DND-41 (cell line): ENCODE data around the gene ZNF823.
A peak's percentile ranks its signal among the peaks of the same experiment; 100 is the strongest.

Experiments used
- ATAC-seq: fragments of 200-7000 bp; cut with Tn5 transposase; 3 replicates; pipeline ENCODE4 v1.9.1; 2021; ENCODE audit warnings: low read depth; ENCODE audit not compliant: insufficient read depth
- DNase-seq: peaks from one replicate; pipeline ENCODE4 v3.0.0-alpha.2; 2020
- H2AFZ ChIP-seq: 2 replicates; pipeline ENCODE4 v1.6.0; 2012; ENCODE audit warnings: low read depth, low read length
- H3K27ac ChIP-seq: 2 replicates; pipeline ENCODE4 v1.5.1; 2012; ENCODE audit warnings: low read length, inconsistent platforms
- H3K27me3 ChIP-seq: fragments of 200-600 bp; sonication (generic); 2 replicates; pipeline ENCODE4 v1.6.0; 2012; ENCODE audit warnings: low read length, mild to moderate bottlenecking, inconsistent platforms; ENCODE audit not compliant: insufficient read depth, poor library complexity
- H3K36me3 ChIP-seq: 2 replicates; pipeline ENCODE4 v1.5.1; 2012; ENCODE audit warnings: low read length, inconsistent platforms; ENCODE audit not compliant: insufficient read depth
- H3K4me1 ChIP-seq: 2 replicates; pipeline ENCODE4 v1.5.1; 2012; ENCODE audit warnings: mild to moderate bottlenecking, low read length; ENCODE audit not compliant: insufficient read depth
- H3K4me2 ChIP-seq: 2 replicates; pipeline ENCODE4 v1.6.0; 2012; ENCODE audit warnings: mild to moderate bottlenecking, moderate library complexity, low read length, inconsistent platforms; ENCODE audit not compliant: insufficient read depth
- H3K4me3 ChIP-seq, 2 experiments: fragments of 200-600 bp in 1 of 2; shearing (Covaris generic) in 1 of 2; 2 replicates each; pipeline ENCODE4 v1.5.1; 2012 to 2016; ENCODE audit warnings: inconsistent platforms in 2 of 2, low read length in 2 of 2, mild to moderate bottlenecking in 2 of 2, low read depth in 1 of 2, moderate library complexity in 1 of 2
- H3K79me2 ChIP-seq: 2 replicates; pipeline ENCODE4 v1.6.0; 2012; ENCODE audit warnings: low read length, inconsistent platforms; ENCODE audit not compliant: insufficient read depth
- H3K9ac ChIP-seq: 2 replicates; pipeline ENCODE4 v1.6.0; 2012; ENCODE audit warnings: low read depth, mild to moderate bottlenecking, inconsistent platforms, low read length, moderate library complexity
- H3K9me3 ChIP-seq: 2 replicates; pipeline ENCODE4 v1.5.1; 2012; ENCODE audit warnings: low read length, moderate library complexity, mild to moderate bottlenecking, inconsistent platforms; ENCODE audit not compliant: insufficient read depth, severe bottlenecking
- H4K20me1 ChIP-seq: 2 replicates; pipeline ENCODE4 v1.6.0; 2012; ENCODE audit warnings: low read length; ENCODE audit not compliant: insufficient read depth
- CTCF ChIP-seq: IDR thresholded peaks from 2 replicates; pipeline ENCODE4 v1.5.1; 2012; ENCODE audit warnings: borderline replicate concordance, low read length, moderate library complexity, mild to moderate bottlenecking; ENCODE audit not compliant: poor library complexity, severe bottlenecking; ENCODE audit errors: extremely low read depth
- EZH2 ChIP-seq: IDR thresholded peaks from 3 replicates; pipeline ENCODE4 v1.6.1; 2012; ENCODE audit warnings: borderline replicate concordance, low read depth, mild to moderate bottlenecking, moderate library complexity, low read length, inconsistent platforms; ENCODE audit not compliant: severe bottlenecking

Gene ZNF823

GRCh38 chr19:11766597-11767591 lies 28.1 kb upstream of the ZNF823 start, which contains the start of gene ZNF441:
Gene ZNF441, plus strand, starts transcription at chr19:11767000. Its CDS starts 194 bp downstream, at chr19:11767194.
- Histone ChIP-seq H3K27ac (peak within 1 kb of the TSS; percentile 81), H3K4me1 (peaks cover 25% of the 10 kb centered on the region), H3K4me3 (peak within 1 kb of the TSS; percentile 49 to 79; a peak in 3 of 4 replicates), H2AFZ (peak within 1 kb of the TSS; percentile 84), H3K9me3 (no peaks in the 10 kb centered on the region), H3K27me3 (no peaks in the 10 kb centered on the region), H3K4me2 (peak within 1 kb of the TSS; percentile 70), H4K20me1 (no peaks in the 10 kb centered on the region), H3K79me2 (peaks cover 12% of the 10 kb centered on the region), H3K36me3 (no peaks in the 10 kb centered on the region; the same call in 1 of the 2 replicates), H3K9ac (peak within 1 kb of the TSS; percentile 57)
- ATAC-seq (peak; percentile 98), DNase-seq (peak; percentile 97)
- TF ChIP-seq CTCF (peak; percentile 2), EZH2 (no peak)

- H4K20me1 ChIP-seq: no peaks in the 10 kb centered on the region
- ATAC-seq (no peak), DNase-seq (no peak)
- H3K27me3 ChIP-seq: no peaks in the 10 kb centered on the region
- H3K4me3 ChIP-seq: no peak overlapping the region
- H3K9me3 ChIP-seq: no peaks in the 10 kb centered on the region
- no peak overlapping the region for H2AFZ ChIP-seq
- H3K79me2 ChIP-seq: peaks cover 11% of the 10 kb centered on the region
- no peaks in the 10 kb centered on the region; the same call in 1 of the 2 replicates for H3K36me3 ChIP-seq
- TF ChIP-seq CTCF (no peak), EZH2 (no peak)
- H3K27ac ChIP-seq: no peak overlapping the region
- H3K4me2 ChIP-seq: no peak overlapping the region
- H3K4me1 ChIP-seq: peaks cover 21% of the 10 kb centered on the region
- no peak overlapping the region for H3K9ac ChIP-seq
Observed at GRCh38 chr19:11763611-11764010, 24.9 kb upstream of the ZNF823 start.

GRCh38 chr19:11763117-11763516 lies 24.4 kb upstream of the ZNF823 start:
- Histone ChIP-seq H3K79me2 (peaks cover 8% of the 10 kb centered on the region), H3K9me3 (no peaks in the 10 kb centered on the region), H3K27me3 (no peaks in the 10 kb centered on the region), H3K4me2 (no peak overlapping the region), H3K27ac (no peak overlapping the region), H3K4me1 (peaks cover 16% of the 10 kb centered on the region), H2AFZ (no peak overlapping the region), H3K4me3 (no peak overlapping the region), H3K36me3 (no peaks in the 10 kb centered on the region; the same call in 1 of the 2 replicates), H4K20me1 (no peaks in the 10 kb centered on the region), H3K9ac (no peak overlapping the region)
- DNase-seq (no peak), ATAC-seq (no peak)
- TF ChIP-seq EZH2: no peak
- TF ChIP-seq CTCF: no peak
